K562 (cell line): ENCODE results near the gene RASL12. TPM values are rescaled to one million over a fixed set of nuclear protein-coding genes. Genes with fewer than 3 reads are reported as not detected.

Experiments
- ATAC-seq: fragments of 200-7000 bp; cut with Tn5 transposase; 3 replicates; pipeline ENCODE4 v1.9.1; 2020; ENCODE audit warnings: moderate library complexity
- BruUV-seq: library from RNA; stranded (reverse); fragments of 400-500 nt; replicated peaks from 2 replicates; lab custom pipeline; 2021; lab: Mats Ljungman, UMichigan
- CTCF ChIA-PET: fragments of 300-600 bp; formaldehyde crosslinking; extraction: SDS; loops from one replicate; lab custom pipeline; 2021; ENCODE audit warnings: low intra/inter-chr PET ratio; lab: Yijun Ruan, JAX
- POLR2A ChIA-PET: fragments of 300-600, 350-650 bp; sonication (Branson Sonifier 250); formaldehyde crosslinking; extraction: SDS; loops from one replicate; lab custom pipeline; 2021; ENCODE audit warnings: antibody characterized with exemption, inconsistent platforms; lab: Yijun Ruan, JAX
- DNase-seq, 4 experiments: peaks; one replicate each; pipeline versions ENCODE4 v3.0.0 to v3.0.0-alpha.2; 2011 to 2018; ENCODE audit warnings: low spot score in 3 of 4, mixed read lengths in 3 of 4; ENCODE audit errors: extremely low read depth in 1 of 4
- FAIRE-seq: peaks from 2 replicates; lab custom pipeline; 2011; peaks lifted over from hg19 to GRCh38; lab: Jason Lieb, UNC
- H2AFZ ChIP-seq: 2 replicates; pipeline ENCODE4 v1.6.0; 2011; ENCODE audit warnings: low read depth, low read length, control low read depth, inconsistent platforms
- H3K27ac ChIP-seq: fragments of 200-600 bp; 3 replicates; pipeline ENCODE4 v1.8.0; 2011; ENCODE audit warnings: low read depth, mild to moderate bottlenecking, control low read depth, inconsistent platforms, low read length, moderate library complexity, mixed read lengths; ENCODE audit errors: extremely low read depth
- H3K27me3 ChIP-seq, 2 experiments: fragments of 300-600 bp in 1 of 2; 2 replicates in 1 of 2; 3 replicates in 1 of 2; pipeline versions ENCODE4 v1.6.0 to v1.8.0; 2011; ENCODE audit warnings: inconsistent platforms in 2 of 2, low read length in 2 of 2, mild to moderate bottlenecking in 1 of 2, mixed read lengths in 1 of 2, moderate library complexity in 1 of 2; ENCODE audit not compliant: control insufficient read depth in 2 of 2, insufficient read depth in 2 of 2
- H3K36me3 ChIP-seq: fragments of 300-600 bp; 3 replicates; pipeline ENCODE4 v1.8.0; 2011; ENCODE audit warnings: mild to moderate bottlenecking, low read length, inconsistent platforms; ENCODE audit not compliant: control insufficient read depth, insufficient read depth
- H3K4me1 ChIP-seq, 2 experiments: fragments of 200-600 bp in 1 of 2; replicated peaks in 1 of 2; 2 replicates in 1 of 2; 3 replicates in 1 of 2; pipeline versions ENCODE4 v1.5.1 to v1.8.0; 2011; ENCODE audit warnings: inconsistent platforms in 2 of 2, low read length in 2 of 2, mild to moderate bottlenecking in 1 of 2, mixed read lengths in 1 of 2, moderate library complexity in 1 of 2; ENCODE audit not compliant: control insufficient read depth in 2 of 2, insufficient read depth in 2 of 2
- H3K4me2 ChIP-seq: 2 replicates; pipeline ENCODE4 v1.6.1; 2011; ENCODE audit warnings: low read length, control low read depth, inconsistent platforms, mixed read lengths; ENCODE audit not compliant: insufficient read depth
- H3K4me3 ChIP-seq: fragments of 200-600 bp; sonication (generic), shearing (Covaris generic); 2 replicates; pipeline ENCODE4 v1.5.1; 2016; ENCODE audit warnings: control low read depth, inconsistent platforms
- H3K79me2 ChIP-seq: fragments of 200-600 bp; 3 replicates; pipeline ENCODE4 v1.8.0; 2011; ENCODE audit warnings: low read length, inconsistent platforms; ENCODE audit not compliant: control insufficient read depth, insufficient read depth
- H3K9ac ChIP-seq, 2 experiments: 2 replicates each; pipeline versions ENCODE4 v1.6.0 to v1.6.1; 2011; ENCODE audit warnings: low read depth in 2 of 2, low read length in 2 of 2, control low read depth in 1 of 2, inconsistent platforms in 1 of 2, mild to moderate bottlenecking in 1 of 2, mixed read lengths in 1 of 2; ENCODE audit not compliant: insufficient read depth in 1 of 2
- H3K9me1 ChIP-seq: one replicate; pipeline ENCODE4 v1.6.0; 2011; ENCODE audit warnings: inconsistent platforms, mild to moderate bottlenecking, low read length, moderate library complexity; ENCODE audit not compliant: control insufficient read depth, insufficient read depth
- H3K9me3 ChIP-seq: replicated peaks from 2 replicates; pipeline ENCODE4 v1.5.1; 2011; ENCODE audit warnings: low read depth, low read length, inconsistent platforms; ENCODE audit not compliant: control insufficient read depth, insufficient read depth
- H4K20me1 ChIP-seq: replicated peaks from 2 replicates; pipeline ENCODE4 v1.6.1; 2011; ENCODE audit warnings: low read length, inconsistent platforms, mixed read lengths; ENCODE audit not compliant: control insufficient read depth, insufficient read depth
- ARID1B ChIP-seq: fragments of 450-650 bp; IDR thresholded peaks from 2 replicates; pipeline ENCODE4 v1.6.1; 2016; ENCODE audit warnings: antibody characterized with exemption, mild to moderate bottlenecking, inconsistent platforms
- ATF7 ChIP-seq: fragments of 450-650 bp; IDR thresholded peaks from 2 replicates; pipeline ENCODE4 v1.7.1; 2014; ENCODE audit warnings: mild to moderate bottlenecking, moderate library complexity
- CBFA2T3 ChIP-seq: fragments of 450-650 bp; IDR thresholded peaks from 2 replicates; pipeline ENCODE4 v1.6.1; 2017
- ETV5 ChIP-seq: sonication (generic); formaldehyde crosslinking; IDR thresholded peaks from 2 replicates; pipeline ENCODE4 v1.4.0; 2020; ENCODE audit warnings: low read depth, mild to moderate bottlenecking, missing genetic modification reagents
- FOSL1 ChIP-seq: fragments of 200-800 bp; sonication (Bioruptor generic); conservative IDR thresholded peaks from 2 replicates; pipeline ENCODE4 v1.6.1; 2016; ENCODE audit warnings: missing genetic modification characterization, missing compliant biosample characterization
- GABPA ChIP-seq: fragments of 200-800 bp; sonication (Bioruptor generic); conservative IDR thresholded peaks from 2 replicates; pipeline ENCODE4 v1.6.1; 2016; ENCODE audit warnings: low read depth, missing genetic modification characterization, missing compliant biosample characterization
- GATA2 ChIP-seq: sonication (generic); formaldehyde crosslinking; IDR thresholded peaks from 2 replicates; pipeline ENCODE4 v1.4.0; 2020; ENCODE audit warnings: mild to moderate bottlenecking, missing genetic modification reagents
- GTF2E2 ChIP-seq: fragments of 200-800 bp; sonication (Bioruptor generic); IDR thresholded peaks from 2 replicates; pipeline ENCODE4 v1.6.1; 2016; ENCODE audit warnings: missing genetic modification characterization, missing compliant biosample characterization
- HNRNPH1 ChIP-seq: fragments of 200-400 bp; formaldehyde crosslinking; optimal IDR thresholded peaks from 2 replicates; pipeline ENCODE3; 2017; ENCODE audit warnings: low read depth, mild to moderate bottlenecking, low read length, moderate library complexity
- KDM1A ChIP-seq, 2 experiments: fragments of 450-650 bp; IDR thresholded peaks; 2 replicates each; pipeline ENCODE4 v1.6.1; 2016; ENCODE audit warnings: mild to moderate bottlenecking in 2 of 2
- LEF1 ChIP-seq: fragments of 450-650 bp; IDR thresholded peaks from 2 replicates; pipeline ENCODE4 v1.6.1; 2016; ENCODE audit warnings: mild to moderate bottlenecking
- MEIS2 ChIP-seq: fragments of 450-650 bp; IDR thresholded peaks from 2 replicates; pipeline ENCODE4 v1.6.1; 2014; ENCODE audit warnings: mild to moderate bottlenecking; ENCODE audit not compliant: partially characterized antibody
- NFRKB ChIP-seq: fragments of 450-650 bp; IDR thresholded peaks from 2 replicates; pipeline ENCODE4 v1.6.1; 2016; ENCODE audit warnings: low read depth
- POLR2AphosphoS2 ChIP-seq: IDR thresholded peaks from 2 replicates; pipeline ENCODE4 v1.6.1; 2012; ENCODE audit warnings: low read length, improper control_type of control experiment
- PTRF ChIP-seq: fragments of 450-650 bp; IDR thresholded peaks from 2 replicates; pipeline ENCODE4 v1.6.1; 2016; ENCODE audit warnings: mild to moderate bottlenecking, missing genetic modification characterization, missing compliant biosample characterization
- PYGO2 ChIP-seq: fragments of 450-650 bp; IDR thresholded peaks from 2 replicates; pipeline ENCODE4 v1.6.1; 2016; ENCODE audit warnings: mild to moderate bottlenecking, missing genetic modification characterization, moderate library complexity, missing compliant biosample characterization
- RBFOX2 ChIP-seq: fragments of 200-400 bp; formaldehyde crosslinking; IDR thresholded peaks from 2 replicates; pipeline ENCODE4 v1.6.1; 2017; ENCODE audit warnings: low read depth, mild to moderate bottlenecking, low read length, moderate library complexity
- RCOR1 ChIP-seq, 2 experiments: IDR thresholded peaks; 2 replicates each; pipeline ENCODE4 v1.6.1; 2012; ENCODE audit warnings: low read depth in 2 of 2, low read length in 2 of 2, borderline replicate concordance in 1 of 2, improper control_type of control experiment in 1 of 2
- SOX6 ChIP-seq: fragments of 450-650 bp; IDR thresholded peaks from 2 replicates; pipeline ENCODE4 v1.6.1; 2014; ENCODE audit warnings: mild to moderate bottlenecking
- SUPT5H ChIP-seq: fragments of 450-650 bp; IDR thresholded peaks from 2 replicates; pipeline ENCODE4 v1.6.1; 2016
- ZC3H11A ChIP-seq: IDR thresholded peaks from 2 replicates; pipeline ENCODE4 v1.6.1; 2012; ENCODE audit warnings: low read depth, low read length, improper control_type of control experiment
- ZFX ChIP-seq: sonication (generic); formaldehyde crosslinking; IDR thresholded peaks from 2 replicates; pipeline ENCODE4 v1.8.0; 2022; ENCODE audit warnings: mild to moderate bottlenecking, missing genetic modification reagents, moderate library complexity
- ZNF24 ChIP-seq: fragments of 450-650 bp; IDR thresholded peaks from 2 replicates; pipeline ENCODE4 v1.6.1; 2016
- ZNF311 ChIP-seq: fragments of 250-450 bp; sonication (Bioruptor Pico); IDR thresholded peaks from 2 replicates; pipeline ENCODE4 v1.4.0; 2020; ENCODE audit warnings: mild to moderate bottlenecking, moderate library complexity
- WGBS: fragments of 100-300 bp; shearing (Covaris generic); methylation state at CpG from one replicate; pipeline ENCODE4 v1.1.6; 2016; ENCODE audit warnings: low coverage, mixed read lengths; ENCODE audit not compliant: insufficient coverage; ENCODE audit errors: missing lambda C conversion rate; 5-methylcytosine and 5-hydroxymethylcytosine counted together
- in situ Hi-C: fragments of 300-500 bp; cut with MboI; formaldehyde crosslinking; loops from 4 replicates; pipeline ENCODE4 v1.15.0; 2018; ENCODE audit warnings: inconsistent platforms, mixed read lengths
- intact Hi-C: fragments of 100-400 bp; cut with micrococcal nuclease; formaldehyde crosslinking; loops from 2 replicates; pipeline ENCODE4 v1.14.2; 2022
- polyA plus RNA-seq, 8 experiments: library from polyadenylated mRNA; depleted of rRNA in 4 of 8; stranded (reverse) in 5 of 8; unstranded in 3 of 8; fragments of >200 nt; fragmentation: Nextera tagmentation in 2 of 8; fragmentation: Illumina TruSeq in 1 of 8; extraction: Ambion mirVana in 2 of 8; extraction: Trizol in 1 of 8; gene quantifications; 2 replicates each; pipeline versions ENCODE4 v1.2.1 to v1.2.3, GENCODE V29; 2011 to 2014; ENCODE audit warnings: inconsistent platforms in 1 of 8, missing spikeins in 1 of 8
- total RNA-seq, 7 experiments: library from RNA; depleted of rRNA in 6 of 7; stranded (reverse); fragments of >200 nt in 6 of 7; fragmentation: Illumina TruSeq in 2 of 7; extraction: Trizol in 2 of 7; gene quantifications; 2 replicates each; pipeline versions ENCODE4 v1.2.1 to v1.2.3, GENCODE V29; 2011 to 2021; ENCODE audit warnings: low replicate concordance in 1 of 7
- TF ChIP-seq, protein P1 (sequence below): fragments of 450-650 bp; IDR thresholded peaks from 2 replicates; pipeline ENCODE4 v1.6.1; 2016; ENCODE audit warnings: low read depth, mild to moderate bottlenecking, moderate library complexity
- TF ChIP-seq, protein P2 (sequence below): sonication (generic); formaldehyde crosslinking; IDR thresholded peaks from 2 replicates; pipeline ENCODE4 v1.8.0; 2022; ENCODE audit warnings: mild to moderate bottlenecking, missing genetic modification reagents

The RASL12 gene
- total and polyA plus RNA-seq, 9 of the 15 experiments (the other 6 are each of a cell fraction or from before 2014, with no cell fraction given) = not detected

DNA sequence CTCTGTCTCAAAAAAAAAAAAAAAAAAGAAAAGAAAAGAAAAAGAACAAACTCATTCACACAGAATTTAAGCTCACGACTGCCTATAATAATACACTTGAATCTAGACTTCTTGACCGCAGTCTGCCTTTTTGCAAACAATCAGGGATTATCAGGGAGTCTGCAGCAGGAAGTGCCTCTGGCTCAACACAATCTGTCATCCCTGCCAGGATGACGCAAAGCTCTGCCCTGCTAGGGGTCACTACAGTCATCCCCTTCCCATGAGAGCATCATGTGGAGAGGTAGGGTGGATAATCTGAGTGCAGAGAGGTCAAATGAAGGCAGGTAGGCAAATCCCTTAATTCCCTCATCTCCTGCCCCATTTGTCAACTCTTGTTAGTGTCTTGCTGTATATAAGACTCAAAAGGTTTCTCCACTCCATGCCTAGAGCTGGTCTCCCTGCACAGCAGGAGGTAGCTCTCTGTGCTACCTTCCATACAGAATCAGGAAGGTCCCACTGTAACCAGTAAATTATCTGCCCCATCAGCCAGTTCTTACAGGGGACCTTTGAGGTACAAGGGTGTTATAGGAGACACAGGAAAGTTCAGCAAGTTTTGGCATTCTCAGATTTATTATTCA lies 43.0 kb upstream of the RASL12 start:
- H2AFZ ChIP-seq = no peak overlapping the region
- no peaks in the 10 kb centered on the region for H3K27me3 ChIP-seq
- ATAC-seq (peak; percentile 75), DNase-seq (peak in 2 of 4 experiments; percentile 27 to 46), FAIRE-seq (peak; percentile 15)
- no peak overlapping the region for H3K9ac ChIP-seq
- H3K79me2 ChIP-seq = no peaks in the 10 kb centered on the region
- BruUV-seq = no TSS peak
- peaks cover 27% of the 10 kb centered on the region for H3K36me3 ChIP-seq
- H3K4me3 ChIP-seq = no peak overlapping the region
- no peaks in the 10 kb centered on the region for H3K9me1 ChIP-seq
- in situ Hi-C loops (no loop called here), intact Hi-C loops (no loop called here)
- 10% methylated on average over 3 of the region's 3 CpGs for WGBS
- H4K20me1 ChIP-seq = no peaks in the 10 kb centered on the region; the same call in 1 of the 2 replicates
- CTCF ChIA-PET = no interaction called here
- no peak overlapping the region for H3K27ac ChIP-seq
- no peaks in the 10 kb centered on the region for H3K9me3 ChIP-seq
- H3K4me1 ChIP-seq = peaks cover 0 to 4% of the 10 kb centered on the region in 2 experiments; a peak in 1 of 5 replicates
- no peak overlapping the region for H3K4me2 ChIP-seq
- POLR2A ChIA-PET = interaction anchor here (0.7 to 2.4 kb wide), 7 partner anchors 9 to 194 kb away, joined by 3 to 7 read pairs (median 3); partner anchors contain the start of gene RNU5B-1
- TF ChIP-seq, protein P1, sequence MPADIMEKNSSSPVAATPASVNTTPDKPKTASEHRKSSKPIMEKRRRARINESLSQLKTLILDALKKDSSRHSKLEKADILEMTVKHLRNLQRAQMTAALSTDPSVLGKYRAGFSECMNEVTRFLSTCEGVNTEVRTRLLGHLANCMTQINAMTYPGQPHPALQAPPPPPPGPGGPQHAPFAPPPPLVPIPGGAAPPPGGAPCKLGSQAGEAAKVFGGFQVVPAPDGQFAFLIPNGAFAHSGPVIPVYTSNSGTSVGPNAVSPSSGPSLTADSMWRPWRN = 0 out of 2 replicates have a peak, but pooled peaks have one; percentile 34
- TF ChIP-seq PYGO2 (tag) (no peak), HNRNPH1 (no peak), MEIS2 (peak; percentile 87), PTRF (tag) (no peak), ARID1B (peak; percentile 63), KDM1A (IDR thresholded peaks at IDR 0.05) (peak; percentile 77 to 78), ZNF24 (no peak), POLR2AphosphoS2 (no peak), ZFX (CRISPR knock-in tag) (no peak), SOX6 (0 out of 2 replicates have a peak, but pooled peaks have one; percentile 35), SUPT5H (no peak), RCOR1 (IDR thresholded peaks at IDR 0.05; ENCODE audit: borderline replicate concordance in 1 of 2, low read depth in 2 of 2, low read length in 2 of 2) (peak in 1 of 2 experiments; percentile 78; a peak in 2 of 4 replicates), ZC3H11A (no peak), NFRKB (no peak), LEF1 (0 out of 2 replicates have a peak, but pooled peaks have one; percentile 19), RBFOX2 (no peak), CBFA2T3 (peak; percentile 67), ZNF311 (CRISPR knock-in tag) (no peak), GATA2 (CRISPR knock-in tag) (no peak), GTF2E2 (tag) (no peak), FOSL1 (tag) (peak; percentile 33; the same call in 1 of the 2 replicates), GABPA (tag) (no peak), ETV5 (peak; percentile 46; the same call in 1 of the 2 replicates), ATF7 (peak; percentile 59)
- TF ChIP-seq, protein P2, sequence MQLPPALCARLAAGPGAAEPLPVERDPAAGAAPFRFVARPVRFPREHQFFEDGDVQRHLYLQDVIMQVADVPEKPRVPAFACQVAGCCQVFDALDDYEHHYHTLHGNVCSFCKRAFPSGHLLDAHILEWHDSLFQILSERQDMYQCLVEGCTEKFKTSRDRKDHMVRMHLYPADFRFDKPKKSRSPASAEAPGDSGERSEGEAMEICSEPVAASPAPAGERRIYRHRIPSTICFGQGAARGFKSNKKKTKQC (CRISPR knock-in tag) = no peak
